Ishikawa (cell line): ENCODE measurements around the gene KLHL8.

Experiments used
- CEBPB ChIP-seq: IDR thresholded peaks from 2 replicates; pipeline ENCODE4 v1.6.1; 2012
- CREB1 ChIP-seq: IDR thresholded peaks from 2 replicates; pipeline ENCODE4 v1.6.1; 2012; ENCODE audit warnings: low read depth
- EGR1 ChIP-seq: IDR thresholded peaks from 2 replicates; pipeline ENCODE4 v1.6.1; 2012
- EP300 ChIP-seq: IDR thresholded peaks from 2 replicates; pipeline ENCODE4 v1.6.1; 2012; ENCODE audit warnings: borderline replicate concordance
- FOXM1 ChIP-seq: IDR thresholded peaks from 2 replicates; pipeline ENCODE4 v1.6.1; 2012; ENCODE audit warnings: low read depth, borderline replicate concordance
- NFIC ChIP-seq: IDR thresholded peaks from 2 replicates; pipeline ENCODE4 v1.6.1; 2012
- RAD21 ChIP-seq: IDR thresholded peaks from 2 replicates; pipeline ENCODE4 v1.6.1; 2012; ENCODE audit warnings: low read depth
- TAF1 ChIP-seq: IDR thresholded peaks from 2 replicates; pipeline ENCODE4 v1.6.1; 2012; ENCODE audit warnings: low read depth, mild to moderate bottlenecking
- TCF12 ChIP-seq: IDR thresholded peaks from 2 replicates; pipeline ENCODE4 v1.6.1; 2012; ENCODE audit warnings: low read depth
- TEAD4 ChIP-seq: IDR thresholded peaks from 2 replicates; pipeline ENCODE4 v1.6.1; 2012
- YY1 ChIP-seq: IDR thresholded peaks from 2 replicates; pipeline ENCODE4 v1.6.1; 2012; ENCODE audit warnings: low read depth
- ZBTB7A ChIP-seq: IDR thresholded peaks from 2 replicates; pipeline ENCODE4 v1.6.1; 2012; ENCODE audit warnings: low read depth
- TF ChIP-seq, protein P1 (sequence below): IDR thresholded peaks from 2 replicates; pipeline ENCODE4 v1.6.1; 2012; ENCODE audit warnings: low read depth, mild to moderate bottlenecking
- TF ChIP-seq, protein P2 (sequence below): IDR thresholded peaks from 2 replicates; pipeline ENCODE4 v1.6.1; 2012
- TF ChIP-seq, protein P3 (sequence below): IDR thresholded peaks from 2 replicates; pipeline ENCODE4 v1.6.1; 2012

The KLHL8 gene

DNA sequence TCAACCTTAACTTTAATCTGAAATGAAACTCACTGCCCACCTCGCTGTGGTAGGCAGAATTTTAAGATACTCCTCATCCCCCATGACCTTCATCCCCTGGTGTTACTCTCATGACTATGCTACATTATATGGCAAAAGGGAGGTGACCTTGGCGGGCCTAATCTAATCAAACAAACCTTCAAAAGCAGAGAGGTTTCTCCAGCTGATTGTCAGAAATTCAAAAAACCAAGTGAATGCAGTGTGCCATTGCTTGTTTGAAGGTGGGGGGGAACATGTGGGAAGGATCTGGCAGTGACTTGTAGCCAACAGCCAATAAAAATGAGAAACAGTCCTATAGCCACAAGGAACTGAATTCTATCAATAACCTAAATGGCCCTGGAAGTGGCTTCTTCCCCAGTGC, 48.5 kb downstream of the KLHL8 start:
- TF ChIP-seq, protein P1, sequence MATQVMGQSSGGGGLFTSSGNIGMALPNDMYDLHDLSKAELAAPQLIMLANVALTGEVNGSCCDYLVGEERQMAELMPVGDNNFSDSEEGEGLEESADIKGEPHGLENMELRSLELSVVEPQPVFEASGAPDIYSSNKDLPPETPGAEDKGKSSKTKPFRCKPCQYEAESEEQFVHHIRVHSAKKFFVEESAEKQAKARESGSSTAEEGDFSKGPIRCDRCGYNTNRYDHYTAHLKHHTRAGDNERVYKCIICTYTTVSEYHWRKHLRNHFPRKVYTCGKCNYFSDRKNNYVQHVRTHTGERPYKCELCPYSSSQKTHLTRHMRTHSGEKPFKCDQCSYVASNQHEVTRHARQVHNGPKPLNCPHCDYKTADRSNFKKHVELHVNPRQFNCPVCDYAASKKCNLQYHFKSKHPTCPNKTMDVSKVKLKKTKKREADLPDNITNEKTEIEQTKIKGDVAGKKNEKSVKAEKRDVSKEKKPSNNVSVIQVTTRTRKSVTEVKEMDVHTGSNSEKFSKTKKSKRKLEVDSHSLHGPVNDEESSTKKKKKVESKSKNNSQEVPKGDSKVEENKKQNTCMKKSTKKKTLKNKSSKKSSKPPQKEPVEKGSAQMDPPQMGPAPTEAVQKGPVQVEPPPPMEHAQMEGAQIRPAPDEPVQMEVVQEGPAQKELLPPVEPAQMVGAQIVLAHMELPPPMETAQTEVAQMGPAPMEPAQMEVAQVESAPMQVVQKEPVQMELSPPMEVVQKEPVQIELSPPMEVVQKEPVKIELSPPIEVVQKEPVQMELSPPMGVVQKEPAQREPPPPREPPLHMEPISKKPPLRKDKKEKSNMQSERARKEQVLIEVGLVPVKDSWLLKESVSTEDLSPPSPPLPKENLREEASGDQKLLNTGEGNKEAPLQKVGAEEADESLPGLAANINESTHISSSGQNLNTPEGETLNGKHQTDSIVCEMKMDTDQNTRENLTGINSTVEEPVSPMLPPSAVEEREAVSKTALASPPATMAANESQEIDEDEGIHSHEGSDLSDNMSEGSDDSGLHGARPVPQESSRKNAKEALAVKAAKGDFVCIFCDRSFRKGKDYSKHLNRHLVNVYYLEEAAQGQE: no peak
- TF ChIP-seq TCF12: no peak
- no peak for TF ChIP-seq ZBTB7A
- TF ChIP-seq, protein P2, sequence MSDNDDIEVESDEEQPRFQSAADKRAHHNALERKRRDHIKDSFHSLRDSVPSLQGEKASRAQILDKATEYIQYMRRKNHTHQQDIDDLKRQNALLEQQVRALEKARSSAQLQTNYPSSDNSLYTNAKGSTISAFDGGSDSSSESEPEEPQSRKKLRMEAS: no peak
- no peak for TF ChIP-seq TAF1
- no peak for TF ChIP-seq RAD21
- no peak for TF ChIP-seq EP300
- no peak for TF ChIP-seq YY1
- no peak for TF ChIP-seq FOXM1
- no peak for TF ChIP-seq CEBPB
- no peak for TF ChIP-seq NFIC
- no peak for TF ChIP-seq TEAD4
- TF ChIP-seq EGR1: no peak
- TF ChIP-seq, protein P3, sequence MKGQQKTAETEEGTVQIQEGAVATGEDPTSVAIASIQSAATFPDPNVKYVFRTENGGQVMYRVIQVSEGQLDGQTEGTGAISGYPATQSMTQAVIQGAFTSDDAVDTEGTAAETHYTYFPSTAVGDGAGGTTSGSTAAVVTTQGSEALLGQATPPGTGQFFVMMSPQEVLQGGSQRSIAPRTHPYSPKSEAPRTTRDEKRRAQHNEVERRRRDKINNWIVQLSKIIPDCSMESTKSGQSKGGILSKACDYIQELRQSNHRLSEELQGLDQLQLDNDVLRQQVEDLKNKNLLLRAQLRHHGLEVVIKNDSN: no peak
- no peak for TF ChIP-seq CREB1

DNA sequence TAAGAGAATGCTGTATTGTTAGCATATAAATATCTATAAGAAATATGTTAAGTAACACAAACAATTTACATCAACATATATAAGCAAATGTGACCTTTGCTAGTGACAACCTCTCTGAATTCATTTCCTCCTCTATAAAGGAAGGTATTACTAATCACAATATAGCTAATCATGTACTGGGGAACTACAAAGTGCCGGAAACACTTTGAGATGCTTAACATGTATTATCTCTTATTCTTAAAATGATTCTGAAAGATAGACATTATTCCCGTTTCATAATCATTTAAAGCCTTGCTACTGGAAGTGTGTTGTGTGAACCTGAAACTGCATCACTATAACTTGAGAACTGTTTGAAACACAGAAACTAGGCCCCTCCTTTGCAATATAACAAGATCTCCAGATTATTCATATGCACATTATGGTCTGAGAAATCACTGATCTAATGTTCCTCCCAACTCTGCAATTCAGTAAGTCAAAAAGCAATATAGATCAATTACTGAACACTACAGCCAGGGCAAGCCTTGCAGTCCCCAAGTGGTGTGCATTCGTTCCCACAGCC, 54.0 kb downstream of the KLHL8 start:
- TF ChIP-seq, protein P3: no peak
- TF ChIP-seq EP300 (no peak), NFIC (no peak)

DNA sequence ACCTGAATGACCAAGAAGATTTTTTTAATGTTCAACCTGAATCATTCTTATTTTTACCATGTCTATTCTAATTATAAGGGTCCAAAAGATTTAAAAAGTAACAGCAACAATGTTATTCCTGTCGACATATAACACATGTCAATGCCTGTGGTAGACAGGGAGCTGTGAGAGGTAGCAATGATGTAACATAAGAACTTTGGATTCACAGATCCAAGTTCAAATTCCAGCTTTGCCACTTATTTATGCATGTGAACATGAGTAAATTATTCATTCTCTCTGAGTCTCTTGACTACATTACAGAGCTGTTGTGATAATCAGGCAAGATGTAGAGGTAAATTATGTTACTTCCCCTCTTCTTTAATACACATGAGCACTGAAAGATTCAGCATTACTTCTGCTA, 54.5 kb downstream of the KLHL8 start:
- TF ChIP-seq ZBTB7A (no peak), RAD21 (no peak), EP300 (no peak), NFIC (no peak), EGR1 (no peak), TAF1 (no peak), TEAD4 (no peak), FOXM1 (no peak), YY1 (no peak), TCF12 (no peak), CEBPB (no peak), CREB1 (no peak)
- TF ChIP-seq, protein P1: no peak
- TF ChIP-seq, protein P2: no peak
- TF ChIP-seq, protein P3: no peak

DNA sequence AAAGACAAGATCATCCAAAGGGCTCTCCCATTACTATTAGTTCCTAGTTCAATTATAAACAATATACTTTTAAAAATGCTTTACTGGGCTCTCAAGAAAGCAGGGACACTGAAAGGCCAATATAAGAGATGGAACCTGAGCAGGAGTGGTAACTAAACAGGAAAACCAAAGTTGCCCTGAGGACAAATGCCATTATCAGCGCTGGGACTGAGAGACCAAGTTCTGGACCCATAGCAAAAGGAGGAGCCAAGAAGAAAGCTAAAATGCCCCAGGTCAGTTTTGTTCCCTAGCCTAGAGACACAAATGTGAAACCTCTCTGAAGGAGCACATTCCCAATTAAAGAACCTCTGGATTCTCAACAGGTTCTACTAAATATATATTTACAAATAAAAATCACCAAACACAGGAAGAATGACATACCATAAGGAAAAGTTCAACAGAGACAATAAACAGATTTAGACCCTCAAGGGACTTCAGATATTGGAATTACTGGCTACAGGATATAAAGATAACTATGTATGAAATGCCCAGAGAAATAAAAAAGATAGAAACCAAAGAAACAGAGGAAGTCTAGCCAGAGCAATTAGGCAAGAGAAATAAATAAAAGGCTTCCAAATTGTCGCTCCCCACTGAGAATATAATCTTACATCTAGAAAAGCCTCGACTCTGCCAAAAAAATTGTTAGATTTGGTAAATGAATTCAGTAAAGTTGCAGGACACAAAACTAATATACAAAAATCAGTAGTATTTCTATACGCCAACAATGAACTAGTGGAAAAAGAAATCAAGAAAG, 67.1 kb downstream of the KLHL8 start:
- TF ChIP-seq CREB1 (no peak), YY1 (no peak), ZBTB7A (no peak), CEBPB (no peak), NFIC (no peak)

DNA sequence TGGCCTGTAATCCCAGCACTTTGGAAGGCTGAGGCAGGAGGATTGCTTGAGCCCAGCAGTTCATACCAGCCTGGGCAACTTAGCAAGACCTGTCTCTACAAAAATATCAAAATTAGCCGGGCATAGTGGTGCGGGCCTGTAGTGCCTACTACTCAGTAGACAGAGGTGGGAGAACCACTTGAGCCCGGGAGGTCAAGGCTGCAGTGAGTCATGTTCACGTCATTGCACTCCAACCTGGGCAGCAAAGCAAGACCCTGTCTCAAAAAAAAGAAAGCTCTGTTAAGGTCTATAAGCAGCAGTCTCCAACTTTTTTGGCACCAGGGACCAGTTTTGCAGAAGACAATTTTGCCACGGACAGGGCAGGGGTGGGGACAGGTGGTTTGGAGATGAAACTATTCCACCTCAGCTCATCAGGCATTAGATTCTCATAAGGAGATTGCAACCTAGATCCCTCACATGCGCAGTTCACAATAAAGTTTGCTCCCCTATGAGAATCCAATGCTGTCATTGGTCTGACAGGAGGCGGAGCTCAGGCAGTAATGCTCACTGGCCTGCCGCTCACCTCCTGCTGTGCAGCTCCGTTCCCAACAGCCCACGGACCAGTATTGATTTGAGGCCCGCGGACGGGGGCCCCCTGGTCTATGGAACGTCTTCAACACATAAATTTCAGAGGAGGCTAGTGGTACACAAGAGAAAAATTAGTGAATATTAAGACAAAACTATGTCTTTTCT, 67.9 kb downstream of the KLHL8 start:
- TF ChIP-seq, protein P1: no peak
- no peak for TF ChIP-seq CEBPB
- no peak for TF ChIP-seq TAF1
- no peak for TF ChIP-seq ZBTB7A
- no peak for TF ChIP-seq NFIC
- no peak for TF ChIP-seq EP300
- no peak for TF ChIP-seq CREB1
- no peak for TF ChIP-seq EGR1
- TF ChIP-seq, protein P2: no peak
